OCI-M2 (cell line): ENCODE data around the gene BARHL1.

Experiments used
- DNase-seq: peaks from one replicate; lab custom pipeline; 2025; ENCODE audit not compliant: unreplicated experiment; lab: John Stamatoyannopoulos, UW

Gene BARHL1

DNA sequence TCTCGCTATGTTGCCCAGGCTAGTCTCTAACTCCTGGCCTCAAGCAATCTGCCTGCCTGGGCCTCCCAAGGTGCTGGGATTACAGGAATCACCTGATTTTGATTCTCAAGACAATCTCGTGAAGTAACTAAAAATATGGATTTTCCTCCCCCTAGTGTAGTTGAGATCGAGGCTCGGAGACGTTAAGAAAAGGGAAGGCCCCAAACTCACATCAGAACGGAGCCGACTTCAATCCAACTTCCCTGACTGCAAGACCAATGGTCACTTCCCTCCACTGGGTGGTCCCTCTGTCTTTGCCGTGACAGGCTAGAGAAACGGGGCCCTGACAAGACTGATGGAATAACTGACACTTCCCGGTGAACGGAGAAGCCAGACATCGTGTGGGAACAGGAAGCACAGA, 28.3 kb downstream of the BARHL1 start:
- no peak for DNase-seq

GRCh38 chr9:132614324-132614723, 31.9 kb downstream of the BARHL1 start:
- DNase-seq, result no peak

DNA sequence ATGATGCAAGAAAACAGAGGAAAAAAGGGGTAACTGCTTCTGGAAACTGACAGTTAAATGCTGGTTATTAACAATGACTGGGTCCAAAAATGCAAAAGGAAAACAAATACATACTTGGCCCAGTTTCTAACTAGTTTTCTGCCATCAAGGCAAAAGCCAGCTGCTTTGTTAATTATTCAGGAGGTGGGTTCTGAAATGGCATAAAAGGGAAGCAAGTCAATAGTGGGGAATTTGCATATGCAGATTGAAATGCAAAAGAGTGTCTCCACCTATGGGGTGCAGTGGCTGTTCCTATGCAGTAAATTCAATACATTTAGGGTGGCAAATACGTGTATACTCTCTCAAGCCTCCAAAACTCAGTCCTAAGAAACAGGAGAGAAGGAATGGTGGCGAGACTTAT, 33.4 kb downstream of the BARHL1 start:
- DNase-seq, result no peak

DNA sequence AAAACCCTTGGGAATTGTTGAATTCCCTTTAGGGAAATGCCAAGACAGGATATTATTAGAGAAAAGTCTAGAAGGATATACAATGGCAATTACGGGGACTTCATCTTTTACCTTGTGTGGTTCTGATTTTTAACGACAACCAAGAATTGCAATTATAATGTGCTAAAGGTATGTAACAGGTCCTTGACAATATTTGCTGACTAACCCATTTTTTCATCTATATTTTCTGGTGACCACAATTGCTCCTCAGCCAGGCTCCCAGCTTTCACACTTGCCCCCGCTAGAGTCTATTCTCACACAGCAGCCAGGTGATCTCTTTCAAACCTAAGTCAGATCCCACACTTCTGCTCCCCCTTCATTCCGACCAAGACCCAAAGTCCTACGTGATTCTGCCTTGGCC, 34.3 kb downstream of the BARHL1 start:
- no peak for DNase-seq

DNA sequence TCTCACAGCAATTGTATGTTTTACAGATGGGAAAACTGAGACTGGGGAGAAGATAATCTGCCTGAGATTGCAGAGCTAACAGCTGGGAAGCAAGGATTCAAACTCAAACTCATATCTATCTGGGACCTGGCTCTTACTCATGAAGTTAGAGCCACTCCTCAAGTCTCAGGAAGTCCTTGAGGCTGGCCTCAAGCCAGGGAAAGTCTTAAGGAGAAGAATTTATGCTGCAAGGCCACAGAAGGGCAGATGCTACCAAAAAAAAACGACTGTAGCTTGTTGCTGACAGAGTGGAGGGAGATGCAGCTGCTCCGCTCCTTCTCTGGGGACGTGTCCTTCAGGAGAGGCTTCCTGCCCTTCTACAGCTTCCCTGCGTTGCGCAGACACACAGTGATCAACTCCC, 39.8 kb downstream of the BARHL1 start:
- no peak for DNase-seq

- no peak for DNase-seq
These were observed 43.9 kb downstream of the BARHL1 start for GRCh38 chr9:132626285-132626684.

- DNase-seq, result no peak
These were observed 44.7 kb downstream of the BARHL1 start for GRCh38 chr9:132627106-132627505.

DNA sequence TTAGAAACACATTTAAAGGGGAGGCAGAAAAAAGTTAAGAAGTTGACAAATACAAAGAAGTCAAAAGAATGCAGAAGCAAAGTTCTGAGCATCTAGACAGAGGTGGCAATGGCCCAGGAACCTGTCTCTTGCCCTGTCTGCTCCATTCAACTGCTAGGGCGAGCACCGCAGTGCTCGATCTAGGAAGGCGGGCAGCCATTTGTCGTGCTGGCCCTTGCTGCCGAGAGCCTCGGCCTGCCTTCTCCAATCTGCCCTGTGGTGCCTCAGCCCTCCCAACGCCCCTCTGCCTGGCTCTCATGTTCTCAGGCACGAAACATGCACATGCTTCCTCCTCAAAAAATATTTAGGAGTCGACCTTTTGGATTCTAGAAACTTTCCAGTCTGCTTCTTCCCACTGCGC, 45.2 kb downstream of the BARHL1 start:
- DNase-seq, result no peak

DNA sequence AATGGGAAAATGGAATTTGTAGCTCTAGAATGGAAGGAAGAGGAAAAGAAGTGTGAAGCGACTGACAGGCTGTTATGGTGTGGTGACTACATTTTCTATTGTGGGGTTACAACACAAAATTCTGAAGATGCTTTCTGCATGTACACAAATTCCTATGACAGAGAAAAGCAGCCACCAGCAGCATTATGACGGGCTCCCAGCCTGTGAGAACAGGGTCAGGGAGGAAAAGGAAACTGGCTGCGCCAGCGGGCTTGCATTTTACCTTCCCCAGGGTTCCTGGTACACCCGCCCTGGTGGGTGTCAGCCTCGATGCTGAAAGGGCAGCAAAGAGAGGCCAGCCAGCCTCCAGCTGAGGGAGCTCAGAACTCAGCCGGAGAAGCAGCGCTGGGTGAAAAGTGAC, 46.3 kb downstream of the BARHL1 start:
- no peak for DNase-seq

DNA sequence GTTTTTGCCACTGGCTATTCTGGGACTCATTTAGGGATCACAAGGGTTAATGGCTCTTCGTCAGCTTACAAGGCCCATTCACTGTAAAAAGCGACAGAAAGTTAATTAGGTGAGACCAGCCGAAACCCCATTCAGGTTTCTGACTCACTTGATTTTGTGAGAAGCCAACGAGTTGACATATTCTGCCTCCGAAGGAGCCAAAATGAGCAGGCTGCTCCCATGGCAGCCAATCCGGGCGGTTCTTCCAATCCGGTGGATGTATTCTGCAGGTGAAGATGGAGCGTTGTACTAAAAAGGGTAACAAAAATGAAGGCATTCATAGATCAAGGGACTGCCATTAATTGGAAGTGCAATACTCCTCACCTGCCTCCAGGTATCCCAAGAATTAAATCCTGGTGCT, 47.7 kb downstream of the BARHL1 start:
- DNase-seq, result no peak

GRCh38 chr9:132630811-132631210, 48.4 kb downstream of the BARHL1 start:
- no peak for DNase-seq

DNA sequence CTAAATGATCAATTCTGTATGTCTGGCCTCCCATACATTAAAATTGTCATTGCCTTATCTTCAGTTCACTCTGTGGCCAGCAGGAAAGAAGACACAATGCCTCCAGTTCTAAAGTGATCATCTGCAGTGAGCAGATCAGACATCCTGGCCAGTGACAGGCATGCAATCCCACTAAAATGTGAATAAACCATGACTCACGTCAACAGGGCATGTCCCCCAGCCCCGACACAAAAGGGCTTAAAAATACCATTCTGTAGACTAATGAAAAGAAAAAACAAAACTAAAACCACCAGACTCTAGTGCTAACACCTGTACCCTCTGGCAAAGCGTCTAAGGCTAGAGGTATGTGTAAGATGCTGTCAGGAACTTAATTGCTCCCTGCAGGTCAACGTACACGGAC, 48.9 kb downstream of the BARHL1 start:
- DNase-seq, result no peak

- DNase-seq, result no peak
These were observed 49.3 kb downstream of the BARHL1 start for GRCh38 chr9:132631685-132632084.

DNA sequence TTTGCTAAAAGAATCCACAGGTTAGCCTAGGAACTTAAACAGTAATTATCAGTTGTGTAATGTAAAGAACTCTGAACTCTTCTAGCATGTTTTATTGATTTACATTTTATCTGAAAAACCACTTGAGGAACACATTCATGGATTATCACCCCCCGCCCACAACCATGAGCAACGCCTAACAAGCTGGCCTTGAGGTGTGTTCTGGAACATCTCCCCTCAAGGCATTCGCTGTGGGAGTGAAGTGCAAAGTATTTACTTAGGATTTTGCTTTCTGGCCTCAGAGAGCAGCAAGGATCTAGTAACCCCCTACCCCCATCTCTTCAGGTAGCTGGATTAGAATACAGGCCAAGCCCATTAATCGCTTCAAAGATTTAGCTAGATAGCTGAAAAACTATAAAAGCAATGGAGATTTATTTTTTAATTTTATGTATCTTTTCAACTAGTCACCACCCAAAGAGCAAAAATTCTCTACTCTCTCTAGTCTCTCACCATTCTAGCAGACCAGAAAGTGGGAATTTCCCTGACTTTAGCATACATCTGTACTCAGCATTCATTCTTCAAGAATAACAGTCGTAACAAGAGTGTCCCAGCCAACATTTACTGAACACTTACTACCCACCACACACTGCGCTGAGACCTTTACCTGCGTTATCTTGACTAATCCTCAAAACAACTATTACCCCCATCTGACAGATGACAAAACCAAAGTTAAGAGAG, 50.2 kb downstream of the BARHL1 start:
- DNase-seq, result no peak

GRCh38 chr9:132634327-132634726, 51.9 kb downstream of the BARHL1 start:
- DNase-seq, result no peak

GRCh38 chr9:132637351-132637750, 54.9 kb downstream of the BARHL1 start:
- DNase-seq, result no peak

- DNase-seq, result no peak
These were observed 55.4 kb downstream of the BARHL1 start for GRCh38 chr9:132637801-132638200.

DNA sequence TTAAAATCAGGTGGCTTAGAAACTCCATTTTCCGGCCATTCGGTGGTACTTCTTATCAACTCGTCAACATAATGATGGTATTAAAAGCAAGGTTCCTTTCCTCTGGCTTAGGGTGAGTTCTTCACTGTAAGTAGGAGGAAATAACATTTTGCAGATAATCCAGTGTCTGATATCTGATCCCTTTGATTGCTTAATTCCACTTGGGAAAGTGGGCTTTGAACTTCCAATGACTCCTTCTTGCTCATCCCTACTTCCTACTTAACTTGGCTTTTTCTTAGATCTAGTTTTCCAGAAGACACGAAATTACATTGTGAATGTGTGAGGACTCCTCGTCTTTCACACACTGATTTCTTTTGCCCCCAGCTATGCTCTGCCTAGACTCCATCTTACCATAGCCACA, 55.8 kb downstream of the BARHL1 start:
- DNase-seq, result no peak

DNA sequence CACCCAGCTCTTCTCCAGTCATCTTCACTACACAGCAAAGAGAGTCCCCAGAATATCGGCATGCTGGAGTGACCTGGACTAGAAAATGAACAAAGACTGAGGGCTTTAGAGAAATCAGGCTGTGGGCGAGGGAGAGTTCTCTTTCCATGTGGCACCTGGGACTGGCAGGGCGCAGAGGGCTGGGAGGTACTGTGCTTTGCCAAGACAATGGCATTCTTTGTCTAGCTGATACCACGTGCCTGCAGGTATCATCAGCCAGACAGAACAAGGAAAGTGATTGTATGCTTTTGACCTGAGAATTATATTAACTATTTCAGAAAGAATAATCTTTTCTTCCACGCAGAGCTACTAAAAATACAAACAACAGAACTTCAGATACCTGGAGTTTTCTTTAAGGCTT, 56.9 kb downstream of the BARHL1 start:
- DNase-seq, result no peak
